Spinal cord (tissue), 10 donors: ENCODE results near the gene SLC26A1. TPM values are rescaled to one million over a fixed set of nuclear protein-coding genes. Genes with fewer than 3 reads are reported as not detected.
A peak's percentile ranks its signal among the peaks of the same experiment; 100 is the strongest.

ENCODE experiments used
- DNase-seq, 6 donors: peaks; one replicate each; pipeline versions ENCODE4 v3.0.0 to v3.0.0-alpha.2; 2013 to 2015; ENCODE audit warnings: low spot score in 6 of 6, low read depth in 4 of 6
- H3K27ac ChIP-seq: one replicate; pipeline ENCODE4 v1.5.1; 2013; ENCODE audit warnings: low read depth, low read length, control low read depth
- H3K27me3 ChIP-seq: one replicate; pipeline ENCODE4 v1.6.1; 2013; ENCODE audit warnings: low read length; ENCODE audit not compliant: control insufficient read depth, insufficient read depth
- H3K36me3 ChIP-seq: one replicate; pipeline ENCODE4 v1.6.1; 2013; ENCODE audit warnings: low read length; ENCODE audit not compliant: control insufficient read depth, insufficient read depth
- H3K4me1 ChIP-seq: one replicate; pipeline ENCODE4 v1.6.1; 2013; ENCODE audit warnings: low read length; ENCODE audit not compliant: control insufficient read depth, insufficient read depth
- H3K4me3 ChIP-seq: one replicate; pipeline ENCODE4 v1.5.1; 2013; ENCODE audit warnings: low read depth, low read length, control low read depth
- H3K9me3 ChIP-seq: one replicate; pipeline ENCODE4 v1.6.1; 2013; ENCODE audit warnings: low read length; ENCODE audit not compliant: control insufficient read depth, insufficient read depth
- WGBS: methylation state at CpG from one replicate; pipeline ENCODE4 v1.1.5; 2013; ENCODE audit warnings: missing lambda C conversion rate; ENCODE audit not compliant: insufficient coverage; 5-methylcytosine and 5-hydroxymethylcytosine counted together
- polyA plus RNA-seq, 2 donors: library from polyadenylated mRNA; unstranded; fragments of 120-200 nt; gene quantifications; one replicate each; pipeline ENCODE4 v1.2.1, GENCODE V29; 2013; ENCODE audit not compliant: insufficient read length in 2 of 2
- total RNA-seq, 2 donors: library from RNA; depleted of rRNA in 1 of 2; stranded (reverse); fragments of 120-200 nt in 1 of 2; fragments of >200 nt in 1 of 2; gene quantifications; one replicate each; pipeline versions ENCODE4 v1.2.3 to v1.2.4, GENCODE V29; 2013 to 2014
- donor health status: healthy.

Gene SLC26A1
- total and polyA plus RNA-seq, 4 donors = 0.79 to 9.5 (median 5.2) TPM

DNA sequence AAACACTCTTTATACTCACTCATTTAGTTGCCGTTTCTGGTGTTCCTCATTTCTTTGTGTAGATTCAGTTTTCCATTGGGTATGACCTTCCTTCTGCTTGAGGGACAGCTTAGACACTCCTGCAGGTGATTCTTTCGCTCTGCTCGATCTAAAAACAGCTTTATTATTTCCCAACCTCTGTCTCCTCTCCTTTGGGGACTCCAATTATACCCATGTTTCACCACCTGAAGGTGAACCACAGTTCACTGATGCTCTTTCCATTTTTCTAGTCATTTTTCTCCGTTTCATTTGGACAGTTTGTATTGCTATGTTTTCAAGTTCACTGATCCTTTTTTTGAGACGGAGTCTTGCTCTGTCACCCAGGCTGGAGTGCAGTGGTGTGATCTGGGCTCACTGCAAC, 13.7 kb upstream of the SLC26A1 start:
- no peak for DNase-seq
- Histone ChIP-seq H3K9me3 (no peaks in the 10 kb centered on the region), H3K4me3 (no peak overlapping the region), H3K27ac (no peak overlapping the region), H3K36me3 (peaks cover 24% of the 10 kb centered on the region), H3K4me1 (peaks cover 33% of the 10 kb centered on the region), H3K27me3 (peaks cover 55% of the 10 kb centered on the region)
- 94% methylated on average over 3 of the region's 5 CpGs for WGBS

DNA sequence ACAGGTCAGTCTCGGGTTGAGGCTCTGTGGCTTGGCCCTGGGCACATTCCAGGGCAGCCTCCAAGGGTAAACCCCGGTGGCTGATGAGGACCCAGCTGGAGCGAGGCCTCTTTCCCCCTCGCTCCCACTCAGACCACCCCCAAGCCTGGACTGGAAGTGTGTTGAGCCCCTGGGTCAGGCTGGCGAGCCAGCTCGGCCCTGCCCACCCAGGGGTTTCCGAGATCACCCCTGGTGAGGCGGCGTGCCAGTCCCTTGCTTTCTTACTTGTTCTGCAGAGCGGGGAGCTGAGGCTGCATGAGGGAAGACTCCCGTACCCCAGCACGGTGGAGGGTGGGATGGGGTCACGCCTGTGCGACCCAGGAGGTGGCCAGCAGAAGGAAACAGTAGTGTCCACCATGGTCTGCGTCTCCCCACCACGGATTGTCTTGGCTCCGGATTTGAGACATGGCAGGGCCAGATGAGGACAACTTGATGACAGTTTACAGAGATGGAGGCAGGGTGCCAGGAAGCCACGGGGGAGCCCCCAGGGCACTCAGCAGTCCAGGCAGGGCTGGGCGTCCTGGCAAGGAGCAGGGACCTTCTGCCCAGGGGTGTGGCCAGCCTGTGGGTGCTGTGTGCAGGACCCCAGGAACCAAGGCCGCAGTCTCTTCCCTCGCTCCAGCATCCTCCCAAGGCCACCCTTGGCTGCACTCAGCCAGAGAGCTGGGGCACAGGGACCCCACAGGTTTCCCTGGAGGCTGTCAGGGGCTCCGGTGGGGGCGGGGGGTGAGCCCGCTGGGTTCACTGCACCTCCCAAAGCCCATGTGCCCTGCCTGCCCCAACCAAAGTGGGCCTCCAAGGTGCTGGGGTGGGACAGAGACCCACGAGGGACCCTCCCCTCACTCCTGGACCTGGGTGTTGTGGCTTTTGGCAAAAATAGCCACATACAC, 11.6 kb upstream of the SLC26A1 start:
- H3K27me3 ChIP-seq = peaks cover 56% of the 10 kb centered on the region
- no peak for DNase-seq
- WGBS = 84% methylated on average over 21 of the region's 25 CpGs
- H3K9me3 ChIP-seq = no peaks in the 10 kb centered on the region
- H3K27ac ChIP-seq = no peak overlapping the region
- H3K4me1 ChIP-seq = peaks cover 24% of the 10 kb centered on the region
- H3K36me3 ChIP-seq = peaks cover 30% of the 10 kb centered on the region
- H3K4me3 ChIP-seq = no peak overlapping the region

DNA sequence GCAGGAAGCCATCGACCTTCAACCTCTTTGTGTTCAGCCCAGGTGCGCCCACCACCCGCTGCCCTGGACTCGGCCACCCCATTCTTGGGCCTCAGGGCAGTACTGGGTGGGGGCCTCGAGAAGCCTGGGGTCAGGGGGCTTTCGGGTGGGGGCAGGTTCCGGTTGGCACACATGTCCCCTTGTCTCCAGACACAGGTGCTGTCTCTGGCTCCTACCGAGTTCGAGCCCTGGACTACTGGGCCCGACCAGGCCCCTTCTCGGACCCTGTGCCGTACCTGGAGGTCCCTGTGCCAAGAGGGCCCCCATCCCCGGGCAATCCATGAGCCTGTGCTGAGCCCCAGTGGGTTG, 10.8 kb upstream of the SLC26A1 start:
- no peak for DNase-seq
- no peaks in the 10 kb centered on the region for H3K9me3 ChIP-seq
- peaks cover 27% of the 10 kb centered on the region for H3K4me1 ChIP-seq
- H3K27ac ChIP-seq = no peak overlapping the region
- WGBS = 85% methylated on average over 13 of the region's 13 CpGs
- H3K27me3 ChIP-seq = peaks cover 54% of the 10 kb centered on the region
- H3K4me3 ChIP-seq = no peak overlapping the region
- H3K36me3 ChIP-seq = peaks cover 30% of the 10 kb centered on the region

DNA sequence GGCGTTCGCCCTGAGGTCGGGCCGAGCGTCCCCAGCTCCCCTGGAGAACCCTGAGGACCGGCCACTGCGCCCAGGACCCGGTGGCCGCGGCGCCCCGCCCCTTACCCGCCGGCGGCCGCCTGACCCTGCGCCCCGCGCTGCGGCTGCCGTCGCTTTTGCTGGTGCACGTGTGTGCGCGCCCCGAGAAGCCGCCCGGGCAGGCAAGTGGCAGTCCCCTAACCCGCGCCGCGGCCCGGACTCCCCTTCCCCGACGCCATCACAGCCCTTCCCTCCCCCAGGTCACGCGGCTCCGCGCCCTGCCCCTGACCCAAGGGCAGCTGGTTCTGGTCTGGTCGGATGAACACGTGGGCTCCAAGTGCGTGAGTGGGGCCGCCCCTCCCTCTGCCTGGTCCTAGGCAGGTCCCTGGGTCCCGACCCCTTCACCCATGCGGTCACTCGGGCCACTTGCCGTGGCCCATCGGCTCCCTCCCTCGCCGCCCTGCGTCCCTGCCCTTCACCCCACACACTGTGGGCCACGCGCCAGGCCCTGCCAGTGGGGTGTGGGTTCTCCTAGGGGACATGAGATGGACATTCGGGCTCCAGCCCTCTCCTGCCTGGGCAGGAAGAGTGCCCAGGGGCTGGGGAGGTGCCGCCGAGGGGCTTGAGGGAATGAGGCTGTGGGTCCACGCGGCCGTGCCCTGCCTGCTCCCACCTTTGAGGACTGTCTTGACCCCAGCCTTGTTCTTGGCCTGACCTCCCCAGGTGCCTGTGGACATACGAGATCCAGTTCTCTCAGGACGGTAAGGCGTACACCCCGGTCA, 10.3 kb upstream of the SLC26A1 start:
- H3K27me3 ChIP-seq = peaks cover 49% of the 10 kb centered on the region

DNA sequence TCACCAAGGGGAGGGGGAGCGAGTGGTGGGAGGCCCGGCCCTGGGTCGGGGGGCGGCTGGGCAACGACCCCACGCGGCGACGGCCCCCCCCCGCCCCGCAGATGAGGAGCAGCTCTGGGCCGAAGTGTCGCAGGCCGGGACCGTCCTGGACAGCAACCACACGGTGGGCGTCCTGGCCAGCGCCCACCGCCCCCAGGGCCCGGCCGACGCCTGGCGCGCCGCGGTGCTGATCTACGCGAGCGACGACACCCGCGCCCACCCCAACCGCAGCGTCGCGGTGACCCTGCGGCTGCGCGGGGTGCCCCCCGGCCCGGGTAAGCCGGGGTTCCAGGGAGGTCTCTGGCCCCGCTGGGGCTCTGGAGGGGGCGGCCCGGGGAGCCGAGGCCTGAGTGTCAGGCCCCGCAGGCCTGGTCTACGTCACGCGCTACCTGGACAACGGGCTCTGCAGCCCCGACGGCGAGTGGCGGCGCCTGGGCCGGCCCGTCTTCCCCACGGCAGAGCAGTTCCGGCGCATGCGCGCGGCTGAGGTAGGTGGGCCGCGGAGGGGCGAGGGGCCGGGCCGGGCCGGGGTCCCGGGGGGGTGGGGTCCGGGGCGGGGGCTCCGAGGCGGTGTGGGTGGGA, 9.5 kb upstream of the SLC26A1 start:
- DNase-seq = no peak
- no peaks in the 10 kb centered on the region for H3K9me3 ChIP-seq
- H3K4me3 ChIP-seq = no peak overlapping the region
- H3K4me1 ChIP-seq = peaks cover 29% of the 10 kb centered on the region
- H3K36me3 ChIP-seq = peaks cover 30% of the 10 kb centered on the region
- H3K27me3 ChIP-seq = peaks cover 43% of the 10 kb centered on the region
- WGBS = 3% methylated on average over 58 of the region's 75 CpGs
- H3K27ac ChIP-seq = no peak overlapping the region

More for the DNA sequence above, 10.3 kb upstream of the SLC26A1 start:
- WGBS = 20% methylated on average over 56 of the region's 63 CpGs
- H3K9me3 ChIP-seq = no peaks in the 10 kb centered on the region
- DNase-seq = no peak
- H3K4me1 ChIP-seq = peaks cover 22% of the 10 kb centered on the region
- no peak overlapping the region for H3K4me3 ChIP-seq
- H3K36me3 ChIP-seq = peaks cover 30% of the 10 kb centered on the region
- no peak overlapping the region for H3K27ac ChIP-seq

DNA sequence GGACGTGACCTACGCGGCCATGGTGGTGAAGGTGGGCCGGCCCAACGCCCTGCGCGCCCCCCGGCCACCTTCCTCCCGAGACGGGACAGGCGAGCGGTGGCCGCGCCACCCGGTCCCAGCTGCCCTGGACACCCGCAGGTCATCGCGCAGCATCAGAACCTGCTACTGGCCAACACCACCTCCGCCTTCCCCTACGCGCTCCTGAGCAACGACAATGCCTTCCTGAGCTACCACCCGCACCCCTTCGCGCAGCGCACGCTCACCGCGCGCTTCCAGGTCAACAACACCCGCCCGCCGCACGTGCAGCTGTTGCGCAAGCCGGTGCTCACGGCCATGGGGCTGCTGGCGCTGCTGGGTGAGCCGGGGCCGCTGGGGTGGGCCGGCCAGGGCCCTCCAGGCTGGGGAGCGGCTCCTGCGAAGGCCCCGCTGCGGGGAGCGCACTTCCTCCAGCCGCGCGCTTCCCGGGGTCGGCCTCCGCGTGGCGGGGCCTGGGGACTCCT, 9.0 kb upstream of the SLC26A1 start:
- H3K9me3 ChIP-seq = no peaks in the 10 kb centered on the region
- 7% methylated on average over 54 of the region's 54 CpGs for WGBS
- H3K27me3 ChIP-seq = peaks cover 43% of the 10 kb centered on the region
- H3K36me3 ChIP-seq = peaks cover 30% of the 10 kb centered on the region
- H3K27ac ChIP-seq = no peak overlapping the region
- peaks cover 32% of the 10 kb centered on the region for H3K4me1 ChIP-seq
- peak in 1 of 6 donors; percentile 32 for DNase-seq
- H3K4me3 ChIP-seq = no peak overlapping the region

DNA sequence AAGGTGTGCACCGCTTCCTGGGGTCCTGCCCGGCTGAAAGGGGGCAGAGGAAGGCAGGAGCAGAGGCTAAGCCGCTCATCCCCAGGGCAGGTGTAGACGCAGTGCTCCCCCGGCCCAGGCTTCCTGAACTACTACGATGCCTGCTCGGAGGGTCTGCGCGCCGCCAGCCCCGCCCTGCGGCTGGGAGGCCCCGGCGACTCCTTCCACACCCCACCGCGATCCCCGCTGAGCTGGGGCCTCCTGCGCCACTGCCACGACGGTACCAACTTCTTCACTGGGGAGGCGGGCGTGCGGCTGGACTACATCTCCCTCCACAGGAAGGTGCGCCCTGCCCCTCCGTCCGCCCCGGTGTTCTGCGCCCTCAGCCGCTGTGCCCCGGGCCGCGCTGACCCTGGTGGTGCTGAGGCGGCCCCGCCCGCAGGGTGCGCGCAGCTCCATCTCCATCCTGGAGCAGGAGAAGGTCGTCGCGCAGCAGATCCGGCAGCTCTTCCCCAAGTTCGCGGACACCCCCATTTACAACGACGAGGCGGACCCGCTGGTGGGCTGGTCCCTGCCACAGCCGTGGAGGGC, 8.4 kb upstream of the SLC26A1 start:
- H3K27me3 ChIP-seq = peaks cover 43% of the 10 kb centered on the region
- no peak overlapping the region for H3K4me3 ChIP-seq
- H3K36me3 ChIP-seq = peaks cover 30% of the 10 kb centered on the region
- 24% methylated on average over 48 of the region's 48 CpGs for WGBS
- no peak overlapping the region for H3K27ac ChIP-seq
- no peak for DNase-seq
- H3K4me1 ChIP-seq = peaks cover 37% of the 10 kb centered on the region
- no peaks in the 10 kb centered on the region for H3K9me3 ChIP-seq

DNA sequence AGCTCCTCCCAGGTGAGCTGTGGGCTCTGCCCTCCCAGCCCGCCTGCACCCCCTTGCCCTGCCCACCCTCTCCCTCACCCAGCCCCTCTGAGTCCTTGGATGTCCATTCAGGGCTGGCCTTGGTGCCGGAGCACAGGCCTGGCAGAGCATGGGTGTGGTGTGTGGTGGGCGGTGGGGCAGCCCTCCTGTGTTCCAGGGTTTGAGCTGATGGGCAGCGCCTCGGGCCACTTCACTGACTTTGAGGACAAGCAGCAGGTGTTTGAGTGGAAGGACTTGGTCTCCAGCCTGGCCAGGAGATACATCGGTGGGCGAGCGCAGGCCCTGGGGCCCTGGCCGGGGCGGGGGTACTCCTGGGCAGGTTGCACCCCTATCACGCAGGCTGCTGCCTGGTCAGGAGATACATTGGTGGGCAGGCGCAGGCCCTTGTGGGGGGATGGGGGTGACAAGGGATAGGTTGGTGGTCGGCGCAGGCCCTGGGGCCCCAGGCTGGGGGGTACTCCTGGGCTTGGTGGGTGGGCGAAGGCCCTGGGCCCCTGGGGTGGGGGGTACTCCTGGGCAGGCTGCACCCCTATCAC, 7.6 kb upstream of the SLC26A1 start:
- Histone ChIP-seq H3K27me3 (peaks cover 43% of the 10 kb centered on the region), H3K27ac (no peak overlapping the region), H3K4me3 (no peak overlapping the region), H3K4me1 (peaks cover 41% of the 10 kb centered on the region), H3K9me3 (no peaks in the 10 kb centered on the region), H3K36me3 (peaks cover 30% of the 10 kb centered on the region)
- 97% methylated on average over 11 of the region's 15 CpGs for WGBS
- DNase-seq = no peak

DNA sequence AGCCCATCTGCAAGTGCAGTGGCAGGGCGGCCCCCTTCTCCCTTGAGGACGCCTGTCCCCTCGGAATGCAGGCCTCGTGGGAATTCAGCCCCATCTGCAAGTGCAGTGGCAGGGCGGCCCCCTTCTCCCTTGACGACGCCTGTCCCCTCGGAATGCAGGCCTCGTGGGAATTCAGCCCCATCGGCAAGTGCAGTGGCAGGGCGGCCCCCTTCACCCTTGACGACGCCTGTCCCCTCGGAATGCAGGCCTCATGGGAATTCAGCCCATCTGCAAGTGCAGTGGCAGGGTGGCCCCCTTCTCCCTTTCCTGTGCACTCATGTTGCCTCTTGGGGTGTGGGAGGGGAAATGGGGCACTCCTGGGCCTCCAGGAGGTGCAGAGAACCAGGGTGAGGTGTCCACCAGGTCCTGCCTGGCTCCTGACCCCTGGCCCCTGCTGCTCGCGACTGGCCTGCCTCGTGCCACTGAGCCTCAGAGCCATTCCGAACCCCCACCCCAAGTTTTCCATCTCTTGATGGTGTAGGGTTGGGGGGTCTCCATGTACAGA, 6.8 kb upstream of the SLC26A1 start:
- Histone ChIP-seq H3K27ac (no peak overlapping the region), H3K27me3 (peaks cover 38% of the 10 kb centered on the region), H3K4me3 (no peak overlapping the region), H3K4me1 (peaks cover 41% of the 10 kb centered on the region), H3K9me3 (no peaks in the 10 kb centered on the region), H3K36me3 (peaks cover 27% of the 10 kb centered on the region)
- DNase-seq = no peak
- 47% methylated on average over 13 of the region's 18 CpGs for WGBS
